Stomach smooth muscle (tissue), 2 donors: ENCODE data around the gene MAS1.

Experiments used
- H3K27ac ChIP-seq: one replicate; pipeline ENCODE4 v1.7.0; 2013; ENCODE audit warnings: mild to moderate bottlenecking, low read length, inconsistent platforms
- H3K27me3 ChIP-seq, 2 donors: one replicate each; pipeline ENCODE4 v1.7.0; 2013; ENCODE audit warnings: low read length in 2 of 2; ENCODE audit not compliant: insufficient read depth in 2 of 2, control insufficient read depth in 1 of 2
- H3K36me3 ChIP-seq, 2 donors: one replicate each; pipeline ENCODE4 v1.7.0; 2013; ENCODE audit warnings: low read length in 2 of 2; ENCODE audit not compliant: control insufficient read depth in 2 of 2, insufficient read depth in 2 of 2
- H3K4me1 ChIP-seq: one replicate; pipeline ENCODE4 v1.7.0; 2013; ENCODE audit warnings: low read length; ENCODE audit not compliant: control insufficient read depth, insufficient read depth
- H3K4me3 ChIP-seq, 2 donors: one replicate each; pipeline ENCODE4 v1.7.0; 2013; ENCODE audit warnings: low read length in 2 of 2
- H3K9ac ChIP-seq, 2 donors: one replicate each; pipeline ENCODE4 v1.7.0; 2013; ENCODE audit warnings: low read length in 2 of 2, mild to moderate bottlenecking in 1 of 2
- H3K9me3 ChIP-seq, 2 donors: one replicate each; pipeline ENCODE4 v1.7.0; 2013; ENCODE audit warnings: low read length in 2 of 2; ENCODE audit not compliant: control insufficient read depth in 2 of 2
- donor health status: healthy.
- donor health status: Pancreatic carcinoma.

MAS1 gene

GRCh38 chr6:159898519-159898918 is 7.7 kb downstream of the MAS1 start:
- H3K9ac ChIP-seq, result no peak overlapping the region
- no peaks in the 10 kb centered on the region for H3K36me3 ChIP-seq
- H3K4me1 ChIP-seq, result no peaks in the 10 kb centered on the region
- peaks cover 0 to 2% of the 10 kb centered on the region in 2 donors for H3K27me3 ChIP-seq
- no peaks in the 10 kb centered on the region for H3K9me3 ChIP-seq
- H3K4me3 ChIP-seq, result no peak overlapping the region
- H3K27ac ChIP-seq, result no peak overlapping the region

GRCh38 chr6:159899994-159900745 is 9.4 kb downstream of the MAS1 start:
- Histone ChIP-seq H3K36me3 (no peaks in the 10 kb centered on the region), H3K4me1 (no peaks in the 10 kb centered on the region), H3K4me3 (no peak overlapping the region), H3K9ac (no peak overlapping the region), H3K27ac (no peak overlapping the region), H3K9me3 (no peaks in the 10 kb centered on the region), H3K27me3 (peaks cover 4 to 5% of the 10 kb centered on the region in 2 donors)

GRCh38 chr6:159902620-159903019 is 11.8 kb downstream of the MAS1 start:
- Histone ChIP-seq H3K4me1 (no peaks in the 10 kb centered on the region), H3K27me3 (peaks cover 5 to 6% of the 10 kb centered on the region in 2 donors), H3K9me3 (no peaks in the 10 kb centered on the region), H3K9ac (no peak overlapping the region), H3K27ac (no peak overlapping the region), H3K4me3 (no peak overlapping the region), H3K36me3 (no peaks in the 10 kb centered on the region)

- Histone ChIP-seq H3K9ac (no peak overlapping the region), H3K36me3 (no peaks in the 10 kb centered on the region), H3K27ac (no peak overlapping the region), H3K4me3 (no peak overlapping the region), H3K9me3 (no peaks in the 10 kb centered on the region), H3K4me1 (no peaks in the 10 kb centered on the region), H3K27me3 (peaks cover 5 to 9% of the 10 kb centered on the region in 2 donors)
Observed at GRCh38 chr6:159904497-159904911, 13.7 kb downstream of the MAS1 start.

- no peak overlapping the region for H3K27ac ChIP-seq
- no peaks in the 10 kb centered on the region for H3K9me3 ChIP-seq
- no peak overlapping the region for H3K9ac ChIP-seq
- H3K4me3 ChIP-seq, result no peak overlapping the region
- peaks cover 9 to 11% of the 10 kb centered on the region in 2 donors for H3K27me3 ChIP-seq
- H3K36me3 ChIP-seq, result no peaks in the 10 kb centered on the region
- H3K4me1 ChIP-seq, result no peaks in the 10 kb centered on the region
Observed at GRCh38 chr6:159906400-159906799, 15.6 kb downstream of the MAS1 start.

- no peaks in the 10 kb centered on the region for H3K9me3 ChIP-seq
- no peak overlapping the region for H3K4me3 ChIP-seq
- no peak overlapping the region for H3K27ac ChIP-seq
- peaks cover 9 to 12% of the 10 kb centered on the region in 2 donors for H3K27me3 ChIP-seq
- no peak overlapping the region for H3K9ac ChIP-seq
- H3K4me1 ChIP-seq, result no peaks in the 10 kb centered on the region
- H3K36me3 ChIP-seq, result no peaks in the 10 kb centered on the region
Observed at GRCh38 chr6:159908535-159908934, 17.7 kb downstream of the MAS1 start.

- Histone ChIP-seq H3K9ac (no peak overlapping the region), H3K9me3 (no peaks in the 10 kb centered on the region), H3K36me3 (no peaks in the 10 kb centered on the region), H3K27ac (no peak overlapping the region), H3K4me1 (no peaks in the 10 kb centered on the region), H3K27me3 (peaks cover 5 to 12% of the 10 kb centered on the region in 2 donors), H3K4me3 (no peak overlapping the region)
Observed at GRCh38 chr6:159908979-159909378, 18.2 kb downstream of the MAS1 start.

- no peak overlapping the region for H3K27ac ChIP-seq
- H3K9ac ChIP-seq, result no peak overlapping the region
- no peak overlapping the region for H3K4me3 ChIP-seq
- peaks cover 4 to 14% of the 10 kb centered on the region in 2 donors for H3K27me3 ChIP-seq
- no peaks in the 10 kb centered on the region for H3K9me3 ChIP-seq
- H3K4me1 ChIP-seq, result no peaks in the 10 kb centered on the region
- H3K36me3 ChIP-seq, result no peaks in the 10 kb centered on the region
Observed at GRCh38 chr6:159910342-159910741, 19.6 kb downstream of the MAS1 start.

GRCh38 chr6:159913375-159913774 is 22.6 kb downstream of the MAS1 start:
- Histone ChIP-seq H3K27me3 (peaks cover 4 to 12% of the 10 kb centered on the region in 2 donors), H3K4me1 (no peaks in the 10 kb centered on the region), H3K9ac (no peak overlapping the region)

GRCh38 chr6:159913862-159914564 is 23.2 kb downstream of the MAS1 start:
- Histone ChIP-seq H3K9ac (no peak overlapping the region), H3K27me3 (peaks cover 4 to 12% of the 10 kb centered on the region in 2 donors), H3K27ac (no peak overlapping the region), H3K4me3 (no peak overlapping the region), H3K9me3 (no peaks in the 10 kb centered on the region), H3K36me3 (no peaks in the 10 kb centered on the region), H3K4me1 (no peaks in the 10 kb centered on the region)

More at GRCh38 chr6:159913375-159913774, 22.6 kb downstream of the MAS1 start:
- H3K36me3 ChIP-seq, result no peaks in the 10 kb centered on the region
- no peak overlapping the region for H3K27ac ChIP-seq
- H3K4me3 ChIP-seq, result no peak overlapping the region
- H3K9me3 ChIP-seq, result no peaks in the 10 kb centered on the region

- Histone ChIP-seq H3K36me3 (no peaks in the 10 kb centered on the region), H3K27ac (no peak overlapping the region), H3K4me1 (no peaks in the 10 kb centered on the region), H3K4me3 (no peak overlapping the region), H3K9me3 (no peaks in the 10 kb centered on the region), H3K9ac (no peak overlapping the region), H3K27me3 (peaks cover 4 to 8% of the 10 kb centered on the region in 2 donors)
Observed at GRCh38 chr6:159914565-159914923, 23.8 kb downstream of the MAS1 start.
